GM12801 (cell line): ENCODE measurements around the gene SFT2D1.

Experiments used
- CTCF ChIP-seq: IDR thresholded peaks from one replicate; pipeline ENCODE4 v1.5.1; 2011; ENCODE audit warnings: control low read depth; ENCODE audit not compliant: insufficient read length; ENCODE audit errors: extremely low read depth

The SFT2D1 gene

GRCh38 chr6:166346965-166347364 lies 4.6 kb upstream of the SFT2D1 start:
- TF ChIP-seq CTCF: no peak

GRCh38 chr6:166346449-166346848 lies 4.1 kb upstream of the SFT2D1 start:
- no peak for TF ChIP-seq CTCF

- TF ChIP-seq CTCF: no peak
Observed at GRCh38 chr6:166344240-166344639, 1.9 kb upstream of the SFT2D1 start.

- TF ChIP-seq CTCF: no peak
Observed at GRCh38 chr6:166343150-166343487, 774 bp upstream of the SFT2D1 start.

GRCh38 chr6:166341977-166342348 lies 382 bp downstream of the SFT2D1 start:
- TF ChIP-seq CTCF: no peak

GRCh38 chr6:166341464-166341863 lies 881 bp downstream of the SFT2D1 start:
- TF ChIP-seq CTCF: no peak

- no peak for TF ChIP-seq CTCF
Observed at GRCh38 chr6:166338854-166339253, 3.5 kb downstream of the SFT2D1 start.

- no peak for TF ChIP-seq CTCF
Observed at GRCh38 chr6:166336847-166337246, 5.5 kb downstream of the SFT2D1 start.
